C4-2B (cell line): ENCODE data around the gene ZNF20.

Source experiments
- ZFX ChIP-seq: fragments of 450-650 bp; IDR thresholded peaks from 2 replicates; pipeline ENCODE4 v1.6.1; 2017
- TF ChIP-seq, protein P1 (sequence below): fragments of 450-650 bp; conservative IDR thresholded peaks from 2 replicates; pipeline ENCODE4 v1.5.1; 2017; ENCODE audit warnings: mild to moderate bottlenecking

DNA sequence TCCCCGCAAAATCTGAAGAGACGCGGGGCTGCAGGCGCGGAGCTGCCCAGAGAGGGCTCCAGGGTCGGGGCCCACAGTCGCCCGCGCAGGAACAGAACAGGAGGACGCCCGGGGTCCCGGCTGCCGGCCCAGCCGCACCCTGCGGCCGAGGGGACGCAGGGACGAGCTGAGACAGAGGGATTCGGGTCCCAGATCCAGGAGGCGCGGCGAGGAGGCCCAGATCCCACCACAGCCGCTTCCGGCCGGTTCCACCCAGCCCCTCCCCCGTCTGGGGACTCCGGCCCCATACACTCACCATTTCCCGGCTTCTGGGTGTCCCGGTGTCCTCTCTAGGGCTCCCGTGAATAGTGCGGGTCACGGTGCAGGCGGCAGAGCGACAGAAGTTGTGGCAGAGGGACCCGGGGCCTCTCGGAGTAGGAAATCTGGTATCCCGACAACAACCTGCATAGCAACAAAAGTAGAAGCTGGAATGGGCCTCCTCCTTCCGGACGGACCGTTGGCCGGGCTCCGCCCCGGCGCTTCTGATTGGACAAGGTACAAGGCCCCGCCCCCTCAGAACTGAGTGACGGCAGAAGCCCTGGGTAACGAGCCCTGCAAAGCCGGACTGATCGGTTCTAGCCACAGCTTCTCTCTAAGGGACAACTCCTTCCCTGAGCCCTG lies at the start of gene ZNF20:
- TF ChIP-seq, protein P1, sequence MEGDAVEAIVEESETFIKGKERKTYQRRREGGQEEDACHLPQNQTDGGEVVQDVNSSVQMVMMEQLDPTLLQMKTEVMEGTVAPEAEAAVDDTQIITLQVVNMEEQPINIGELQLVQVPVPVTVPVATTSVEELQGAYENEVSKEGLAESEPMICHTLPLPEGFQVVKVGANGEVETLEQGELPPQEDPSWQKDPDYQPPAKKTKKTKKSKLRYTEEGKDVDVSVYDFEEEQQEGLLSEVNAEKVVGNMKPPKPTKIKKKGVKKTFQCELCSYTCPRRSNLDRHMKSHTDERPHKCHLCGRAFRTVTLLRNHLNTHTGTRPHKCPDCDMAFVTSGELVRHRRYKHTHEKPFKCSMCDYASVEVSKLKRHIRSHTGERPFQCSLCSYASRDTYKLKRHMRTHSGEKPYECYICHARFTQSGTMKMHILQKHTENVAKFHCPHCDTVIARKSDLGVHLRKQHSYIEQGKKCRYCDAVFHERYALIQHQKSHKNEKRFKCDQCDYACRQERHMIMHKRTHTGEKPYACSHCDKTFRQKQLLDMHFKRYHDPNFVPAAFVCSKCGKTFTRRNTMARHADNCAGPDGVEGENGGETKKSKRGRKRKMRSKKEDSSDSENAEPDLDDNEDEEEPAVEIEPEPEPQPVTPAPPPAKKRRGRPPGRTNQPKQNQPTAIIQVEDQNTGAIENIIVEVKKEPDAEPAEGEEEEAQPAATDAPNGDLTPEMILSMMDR: no peak
- peak; percentile 53 for TF ChIP-seq ZFX
